Naive thymus-derived CD4-positive, alpha-beta T cell (primary cell): ENCODE data around the gene RBM17. TPM values are rescaled to one million over a fixed set of nuclear protein-coding genes. Genes with fewer than 3 reads are reported as not detected.
A peak's percentile ranks its signal among the peaks of the same experiment; 100 is the strongest.

Source experiments
- ATAC-seq: fragments of 150-1000 bp; cut with Tn5 transposase; 2 replicates; pipeline ENCODE4 v1.10.0; 2021; ENCODE audit warnings: mild to moderate bottlenecking, moderate library complexity
- CTCF ChIA-PET: fragments of 350-600 bp; sonication (Branson Sonifier 250); formaldehyde crosslinking; loops from one replicate; lab custom pipeline; 2021; ENCODE audit warnings: antibody characterized with exemption; lab: Charles Lee
- POLR2A ChIA-PET: fragments of 350-600 bp; sonication (Branson Sonifier 250); formaldehyde crosslinking; loops from one replicate; lab custom pipeline; 2021; ENCODE audit warnings: antibody characterized with exemption, inconsistent platforms; lab: Charles Lee
- DNase-seq, 9 donors: peaks; one replicate each; pipeline versions ENCODE4 v3.0.0 to v3.0.0-alpha.2; 2020 to 2022; ENCODE audit warnings: mixed read lengths in 1 of 9
- H3K27ac ChIP-seq: one replicate; pipeline ENCODE4 v1.7.0; 2013; ENCODE audit warnings: mild to moderate bottlenecking, low read depth, low read length, moderate library complexity
- H3K27me3 ChIP-seq, 2 donors: one replicate each; pipeline ENCODE4 v1.7.0; 2013; ENCODE audit warnings: low read length in 2 of 2, mild to moderate bottlenecking in 2 of 2, moderate library complexity in 2 of 2; ENCODE audit not compliant: control insufficient read depth in 2 of 2, insufficient read depth in 2 of 2
- H3K36me3 ChIP-seq, 3 experiments: 1 replicate in 2 of 3; 2 replicates in 1 of 3; pipeline ENCODE4 v1.7.0; 2013; ENCODE audit warnings: low read length in 3 of 3, mild to moderate bottlenecking in 3 of 3, moderate library complexity in 1 of 3; ENCODE audit not compliant: insufficient read depth in 3 of 3, control insufficient read depth in 2 of 3
- H3K4me1 ChIP-seq, 2 donors: one replicate each; pipeline ENCODE4 v1.7.0; 2013; ENCODE audit warnings: low read length in 2 of 2, mild to moderate bottlenecking in 2 of 2, moderate library complexity in 1 of 2; ENCODE audit not compliant: control insufficient read depth in 2 of 2, insufficient read depth in 2 of 2
- H3K4me3 ChIP-seq: 2 replicates; pipeline ENCODE4 v1.7.0; 2013; ENCODE audit warnings: mild to moderate bottlenecking, low read length
- H3K9me3 ChIP-seq, 3 experiments: 1 replicate in 2 of 3; 2 replicates in 1 of 3; pipeline ENCODE4 v1.7.0; 2013; ENCODE audit warnings: low read length in 3 of 3; ENCODE audit not compliant: control insufficient read depth in 2 of 3
- H3K27ac Mint-ChIP-seq, 9 donors: one replicate each; pipeline ENCODE4 v1.8.0; 2020 to 2022; ENCODE audit warnings: mixed read lengths in 9 of 9, mild to moderate bottlenecking in 8 of 9, moderate library complexity in 5 of 9, inconsistent platforms in 2 of 9
- H3K27me3 Mint-ChIP-seq, 5 donors: one replicate each; pipeline ENCODE4 v1.8.0; 2021 to 2022; ENCODE audit warnings: mixed read lengths in 5 of 5, mild to moderate bottlenecking in 1 of 5
- H3K36me3 Mint-ChIP-seq, 5 donors: one replicate each; pipeline ENCODE4 v1.8.0; 2020 to 2022; ENCODE audit warnings: mixed read lengths in 5 of 5, mild to moderate bottlenecking in 3 of 5, inconsistent platforms in 1 of 5
- H3K4me1 Mint-ChIP-seq, 7 donors: one replicate each; pipeline ENCODE4 v1.8.0; 2020 to 2022; ENCODE audit warnings: mixed read lengths in 7 of 7, mild to moderate bottlenecking in 3 of 7, inconsistent platforms in 1 of 7
- H3K4me3 Mint-ChIP-seq, 10 donors: one replicate each; pipeline ENCODE4 v1.8.0; 2020 to 2022; ENCODE audit warnings: mild to moderate bottlenecking in 10 of 10, mixed read lengths in 10 of 10, moderate library complexity in 6 of 10, inconsistent platforms in 2 of 10
- H3K9me3 Mint-ChIP-seq, 11 donors: one replicate each; pipeline ENCODE4 v1.8.0; 2020 to 2022; ENCODE audit warnings: mixed read lengths in 11 of 11, mild to moderate bottlenecking in 4 of 11, inconsistent platforms in 1 of 11, moderate library complexity in 1 of 11
- intact Hi-C, 2 donors: fragments of 100-400 bp; cut with micrococcal nuclease; formaldehyde crosslinking; loops; one replicate each; pipeline ENCODE4 v1.15.1; 2023
- polyA plus RNA-seq, 2 donors: library from polyadenylated mRNA; unstranded; fragments of 300-500 nt; fragmentation: Illumina TruSeq; gene quantifications; one replicate each; pipeline ENCODE4 v1.2.3, GENCODE V29; 2021
- total RNA-seq, 6 experiments: library from RNA in 5 of 6; stranded (reverse) in 5 of 6; gene quantifications; 1 replicate in 5 of 6; 2 replicates in 1 of 6; pipeline ENCODE4 v1.2.3 and lab custom pipeline; 2021 to 2026

RBM17 gene
- total and polyA plus RNA-seq, 7 experiments from 2014 or later = 66.6 to 158 (median 121) TPM

DNA sequence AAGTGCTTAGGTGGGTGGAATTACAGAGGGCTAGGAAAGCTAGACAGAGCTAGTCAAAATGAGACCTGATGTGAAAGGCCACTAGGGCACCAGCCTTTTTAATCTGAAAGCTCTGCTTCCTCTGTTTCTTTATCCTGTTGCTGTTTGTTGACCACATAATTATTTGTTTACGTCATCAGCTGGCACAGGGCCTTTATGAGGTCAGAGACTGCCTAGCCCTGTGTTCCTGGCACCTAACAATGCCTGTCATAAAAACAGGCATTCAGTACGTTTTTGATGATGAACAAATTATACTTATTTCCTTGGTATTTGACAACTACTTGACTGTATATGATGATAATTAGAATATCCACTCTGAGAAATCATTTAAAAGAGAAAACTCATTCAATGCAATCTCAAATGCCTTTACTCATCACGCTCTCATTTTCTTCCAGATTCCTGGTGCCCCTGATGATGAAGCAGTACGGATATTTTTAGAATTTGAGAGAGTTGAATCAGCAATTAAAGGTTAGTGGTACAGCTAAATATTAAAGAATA is 26.0 kb downstream of the RBM17 start:
- intact Hi-C loops = loop anchor here in 1 of 2 donors (2.0 kb wide), 1 partner anchor 16 kb away; no protein-coding TSS in a partner anchor
- Mint-ChIP-seq H3K9me3 (no peaks in the 10 kb centered on the region), H3K27me3 (no peaks in the 10 kb centered on the region), H3K27ac (peak overlapping the region in 3 of 9 donors; percentile 6 to 50 (median 24)), H3K4me1 (peaks cover 0 to 25% (median 4%) of the 10 kb centered on the region in 7 donors), H3K4me3 (no peak overlapping the region), H3K36me3 (peaks cover 24 to 60% (median 40%) of the 10 kb centered on the region in 5 donors)
- Histone ChIP-seq H3K9me3 (no peaks in the 10 kb centered on the region), H3K4me1 (no peaks in the 10 kb centered on the region), H3K4me3 (no peak overlapping the region), H3K27ac (no peak overlapping the region), H3K27me3 (no peaks in the 10 kb centered on the region), H3K36me3 (peaks cover 27 to 62% (median 46%) of the 10 kb centered on the region in 3 experiments)
- ATAC-seq = no peak
- DNase-seq = no peak
- CTCF ChIA-PET = interaction anchor here (1.1 kb wide), 1 partner anchor 287 kb away, joined by 5 read pairs; no protein-coding TSS in a partner anchor
- POLR2A ChIA-PET = no interaction called here

DNA sequence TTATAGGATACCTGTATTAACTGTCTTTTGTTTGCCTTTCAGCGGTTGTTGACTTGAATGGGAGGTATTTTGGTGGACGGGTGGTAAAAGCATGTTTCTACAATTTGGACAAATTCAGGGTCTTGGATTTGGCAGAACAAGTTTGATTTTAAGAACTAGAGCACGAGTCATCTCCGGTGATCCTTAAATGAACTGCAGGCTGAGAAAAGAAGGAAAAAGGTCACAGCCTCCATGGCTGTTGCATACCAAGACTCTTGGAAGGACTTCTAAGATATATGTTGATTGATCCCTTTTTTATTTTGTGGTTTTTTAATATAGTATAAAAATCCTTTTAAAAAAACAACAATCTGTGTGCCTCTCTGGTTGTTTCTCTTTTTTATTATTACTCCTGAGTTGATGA is 26.6 kb downstream of the RBM17 start:
- Mint-ChIP-seq H3K4me3 (no peak overlapping the region), H3K4me1 (peaks cover 0 to 21% (median 3%) of the 10 kb centered on the region in 7 donors), H3K27me3 (no peaks in the 10 kb centered on the region), H3K9me3 (no peaks in the 10 kb centered on the region), H3K27ac (no peak overlapping the region), H3K36me3 (peaks cover 24 to 54% (median 34%) of the 10 kb centered on the region in 5 donors)
- no peaks in the 10 kb centered on the region for H3K9me3 ChIP-seq
- ChIA-PET CTCF (interaction anchor here (1.1 kb wide), 1 partner anchor 286 kb away, joined by 5 read pairs; no protein-coding TSS in a partner anchor), POLR2A (no interaction called here)
- intact Hi-C loops = loop anchor here in 1 of 2 donors (2.0 kb wide), 1 partner anchor 15 kb away; no protein-coding TSS in a partner anchor
- no peak overlapping the region for H3K4me3 ChIP-seq
- H3K27me3 ChIP-seq = no peaks in the 10 kb centered on the region
- no peak for ATAC-seq
- H3K27ac ChIP-seq = no peak overlapping the region
- DNase-seq = no peak
- peaks cover 27 to 56% (median 42%) of the 10 kb centered on the region in 3 experiments for H3K36me3 ChIP-seq
- no peaks in the 10 kb centered on the region for H3K4me1 ChIP-seq

DNA sequence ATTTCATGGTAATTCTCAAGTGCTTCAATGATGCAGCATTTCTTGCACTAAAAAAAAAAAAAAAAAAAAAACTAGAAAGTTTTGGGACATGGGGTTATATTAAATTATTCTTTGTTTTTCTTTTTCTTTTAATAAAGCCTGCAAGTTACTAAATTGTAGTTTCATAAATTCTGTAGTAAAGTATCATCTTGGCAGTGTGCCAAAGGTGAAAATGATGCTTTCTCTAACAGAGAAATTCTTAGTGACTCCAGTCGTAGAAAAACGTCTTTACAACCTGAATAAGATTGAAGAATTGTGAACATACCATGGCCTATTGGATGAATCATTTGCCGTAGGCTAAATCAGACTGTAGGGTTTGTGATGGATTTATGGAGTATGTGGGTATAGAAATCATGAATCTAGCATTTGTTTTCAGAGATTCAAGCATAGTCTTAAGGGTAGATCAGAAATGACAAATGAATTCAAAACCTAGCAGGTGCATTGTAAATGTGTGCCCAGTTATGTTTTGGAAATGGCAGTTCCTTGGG is 27.1 kb downstream of the RBM17 start:
- H3K4me1 Mint-ChIP-seq = peaks cover 0 to 16% (median 0%) of the 10 kb centered on the region in 7 donors
- ATAC-seq = no peak
- ChIA-PET POLR2A (interaction anchor here (0.7 kb wide), 1 partner anchor 494 kb away, joined by 3 read pairs; no protein-coding TSS in a partner anchor), CTCF (no interaction called here)
- H3K27me3 Mint-ChIP-seq = no peaks in the 10 kb centered on the region
- H3K27me3 ChIP-seq = no peaks in the 10 kb centered on the region
- H3K9me3 Mint-ChIP-seq = no peaks in the 10 kb centered on the region
- no peaks in the 10 kb centered on the region for H3K9me3 ChIP-seq
- no peaks in the 10 kb centered on the region for H3K4me1 ChIP-seq
- H3K27ac ChIP-seq = no peak overlapping the region
- peak overlapping the region in 2 of 9 donors; percentile 26 for H3K27ac Mint-ChIP-seq
- peaks cover 22 to 50% (median 31%) of the 10 kb centered on the region in 5 donors for H3K36me3 Mint-ChIP-seq
- DNase-seq = no peak
- H3K4me3 ChIP-seq = no peak overlapping the region
- H3K36me3 ChIP-seq = peaks cover 27 to 51% (median 38%) of the 10 kb centered on the region in 3 experiments
- intact Hi-C loops = loop anchor here in 1 of 2 donors (2.0 kb wide), 1 partner anchor 15 kb away; no protein-coding TSS in a partner anchor
- H3K4me3 Mint-ChIP-seq = no peak overlapping the region

DNA sequence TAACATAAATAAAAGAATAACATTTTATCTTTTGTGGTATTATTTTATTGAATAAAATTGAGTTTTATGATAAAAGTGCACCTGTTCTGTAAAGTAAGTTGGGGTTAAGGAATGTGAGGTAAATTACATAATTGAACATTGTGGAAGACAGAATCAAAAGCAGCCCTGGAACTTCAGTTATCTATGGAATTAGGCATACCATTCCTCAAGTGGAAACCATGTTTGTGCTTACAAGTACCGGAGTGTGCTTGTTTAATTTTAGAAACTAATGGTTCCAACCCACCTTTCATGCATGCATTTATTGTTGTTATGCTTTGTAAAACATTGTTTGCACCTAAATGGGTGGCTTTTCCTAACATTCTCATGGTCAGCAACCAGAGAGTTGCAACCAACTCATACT is 28.0 kb downstream of the RBM17 start:
- H3K9me3 Mint-ChIP-seq = peaks cover 0 to 2% (median 0%) of the 10 kb centered on the region in 11 donors
- no peaks in the 10 kb centered on the region for H3K27me3 ChIP-seq
- no peaks in the 10 kb centered on the region for H3K4me1 ChIP-seq
- H3K4me1 Mint-ChIP-seq = peaks cover 0 to 16% (median 0%) of the 10 kb centered on the region in 7 donors
- CTCF ChIA-PET = no interaction called here
- H3K27me3 Mint-ChIP-seq = no peaks in the 10 kb centered on the region
- H3K27ac Mint-ChIP-seq = no peak overlapping the region
- H3K4me3 Mint-ChIP-seq = no peak overlapping the region
- no peaks in the 10 kb centered on the region for H3K9me3 ChIP-seq
- POLR2A ChIA-PET = interaction anchor here (0.7 to 1.4 kb wide), 2 partner anchors 24 to 495 kb away, joined by 3 read pairs; no protein-coding TSS in a partner anchor
- ATAC-seq = no peak
- peaks cover 27 to 43% (median 38%) of the 10 kb centered on the region in 3 experiments for H3K36me3 ChIP-seq
- intact Hi-C loops = no loop called here
- peaks cover 18 to 44% (median 26%) of the 10 kb centered on the region in 5 donors for H3K36me3 Mint-ChIP-seq
- DNase-seq = no peak
- H3K27ac ChIP-seq = no peak overlapping the region
- no peak overlapping the region for H3K4me3 ChIP-seq

DNA sequence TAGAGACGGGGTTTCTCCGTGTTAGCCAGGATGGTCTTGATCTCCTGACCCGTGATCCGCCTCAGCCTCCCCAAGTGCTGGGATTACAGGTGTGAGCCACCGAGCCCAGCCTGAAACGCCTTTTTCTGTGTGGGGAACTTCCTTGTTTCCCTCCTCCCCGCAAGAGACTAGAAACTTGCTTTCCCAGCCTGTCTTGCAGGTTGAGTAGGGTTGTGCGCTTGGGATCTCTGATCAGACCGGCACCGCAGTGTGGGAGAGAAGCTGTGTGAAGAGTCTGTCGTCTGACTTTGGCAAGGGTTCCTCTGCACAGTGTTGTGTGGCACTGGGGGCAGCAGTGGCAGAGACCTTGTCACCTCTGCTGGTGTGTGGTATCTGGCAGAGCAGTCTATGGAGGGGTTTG is 28.9 kb downstream of the RBM17 start:
- POLR2A ChIA-PET = interaction anchor here (0.5 to 1.4 kb wide), 2 partner anchors 23 to 564 kb away, joined by 3 to 6 read pairs; no protein-coding TSS in a partner anchor

DNA sequence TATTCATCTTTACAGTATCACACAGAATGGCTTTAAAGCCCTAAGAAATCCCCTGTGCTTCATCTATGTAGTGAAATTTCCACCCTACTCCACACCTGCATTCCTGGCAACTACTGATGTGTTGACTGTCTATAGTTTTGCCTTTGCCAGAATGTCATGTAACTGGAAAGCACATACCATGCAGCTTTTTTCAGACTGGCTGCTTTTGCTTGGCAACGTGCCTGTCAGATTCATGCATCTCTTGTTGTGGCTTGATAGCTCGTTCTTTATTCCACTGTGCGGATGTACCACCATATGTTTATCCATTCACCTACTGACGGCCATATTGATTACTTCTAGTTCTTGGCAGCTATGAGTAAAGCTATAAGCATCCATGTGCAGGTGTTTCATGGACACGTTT is 30.6 kb downstream of the RBM17 start:
- peaks cover 10 to 17% (median 15%) of the 10 kb centered on the region in 3 experiments for H3K36me3 ChIP-seq
- H3K27me3 Mint-ChIP-seq = no peaks in the 10 kb centered on the region
- no peak overlapping the region for H3K27ac ChIP-seq
- H3K4me3 Mint-ChIP-seq = no peak overlapping the region
- ATAC-seq (no peak), DNase-seq (no peak)
- H3K27ac Mint-ChIP-seq = peak overlapping the region in 3 of 9 donors; percentile 1 to 75 (median 45)
- peaks cover 0 to 20% (median 9%) of the 10 kb centered on the region in 5 donors for H3K36me3 Mint-ChIP-seq
- no peak overlapping the region for H3K4me3 ChIP-seq
- CTCF ChIA-PET = interaction anchor here (0.5 to 1.4 kb wide), 2 partner anchors 83 to 280 kb away, joined by 3 to 4 read pairs; partner anchors contain the start of gene PFKFB3
- no peaks in the 10 kb centered on the region for H3K4me1 ChIP-seq
- intact Hi-C loops = no loop called here
- H3K27me3 ChIP-seq = no peaks in the 10 kb centered on the region
- no peaks in the 10 kb centered on the region for H3K9me3 ChIP-seq
- H3K9me3 Mint-ChIP-seq = peaks cover 0 to 2% (median 0%) of the 10 kb centered on the region in 11 donors
- peaks cover 0 to 10% (median 0%) of the 10 kb centered on the region in 7 donors for H3K4me1 Mint-ChIP-seq
- POLR2A ChIA-PET = interaction anchor here (1.4 kb wide), 1 partner anchor 17 kb away, joined by 3 read pairs; no protein-coding TSS in a partner anchor

More for the DNA sequence above, 28.9 kb downstream of the RBM17 start:
- peaks cover 21 to 34% (median 32%) of the 10 kb centered on the region in 3 experiments for H3K36me3 ChIP-seq
- H3K4me3 Mint-ChIP-seq = no peak overlapping the region
- DNase-seq (no peak), ATAC-seq (no peak)
- H3K9me3 Mint-ChIP-seq = peaks cover 0 to 2% (median 0%) of the 10 kb centered on the region in 11 donors
- H3K27me3 Mint-ChIP-seq = no peaks in the 10 kb centered on the region
- H3K4me1 ChIP-seq = no peaks in the 10 kb centered on the region
- H3K27ac Mint-ChIP-seq = peak overlapping the region in 3 of 9 donors; percentile 6 to 81 (median 73)
- peaks cover 9 to 35% (median 18%) of the 10 kb centered on the region in 5 donors for H3K36me3 Mint-ChIP-seq
- no peaks in the 10 kb centered on the region for H3K27me3 ChIP-seq
- intact Hi-C loops = no loop called here
- CTCF ChIA-PET = no interaction called here
- no peaks in the 10 kb centered on the region for H3K9me3 ChIP-seq
- H3K4me1 Mint-ChIP-seq = peaks cover 0 to 8% (median 0%) of the 10 kb centered on the region in 7 donors
- H3K27ac ChIP-seq = no peak overlapping the region
- no peak overlapping the region for H3K4me3 ChIP-seq
